Keratinocyte (primary cell): ENCODE measurements around the gene TLR8.

Source experiments
- CTCF ChIP-seq, 3 experiments: IDR thresholded peaks in 1 of 3; conservative IDR thresholded peaks in 1 of 3; optimal IDR thresholded peaks in 1 of 3; 2 replicates in 2 of 3; 3 replicates in 1 of 3; pipeline versions ENCODE3 to v1.5.1; 2011; ENCODE audit warnings: low read length in 3 of 3, mild to moderate bottlenecking in 3 of 3, moderate library complexity in 2 of 3, control low read depth in 1 of 3, inconsistent platforms in 1 of 3; ENCODE audit not compliant: insufficient read depth in 2 of 3; ENCODE audit errors: extremely low read depth in 1 of 3
- EZH2 ChIP-seq: IDR thresholded peaks from one replicate; pipeline ENCODE4 v1.6.1; 2012; ENCODE audit warnings: inconsistent platforms, mild to moderate bottlenecking, low read length, moderate library complexity

- no peak for TF ChIP-seq CTCF (optimal IDR thresholded peaks at IDR 0.05 in 1 of 3, IDR thresholded peaks at IDR 0.05 in 1 of 3, conservative IDR thresholded peaks at IDR 0.05 in 1 of 3; ENCODE audit: extremely low read depth in 1 of 3, insufficient read depth in 2 of 3, low read length in 3 of 3)
- TF ChIP-seq EZH2, result no peak
These were observed 61.5 kb downstream of the TLR8 start for GRCh38 chrX:12967711-12968465.
